Brain microvascular endothelial cell (primary cell): ENCODE data around the gene ACTL8.

ENCODE experiments used
- DNase-seq: peaks from one replicate; pipeline ENCODE4 v3.0.0-alpha.2; 2020
- H3K27ac ChIP-seq: fragments of 250-450 bp; sonication (Bioruptor Pico); 2 replicates; pipeline ENCODE4 v1.5.1; 2020; ENCODE audit warnings: mild to moderate bottlenecking, moderate library complexity
- H3K27me3 ChIP-seq: fragments of 250-450 bp; sonication (Bioruptor Pico); replicated peaks from 2 replicates; pipeline ENCODE4 v1.5.1; 2020; ENCODE audit warnings: mild to moderate bottlenecking
- H3K36me3 ChIP-seq: fragments of 250-450 bp; sonication (Bioruptor Pico); replicated peaks from 2 replicates; pipeline ENCODE4 v1.5.1; 2020; ENCODE audit warnings: mild to moderate bottlenecking
- H3K4me3 ChIP-seq: 2 replicates; pipeline ENCODE4 v1.5.1; 2011; ENCODE audit warnings: low read depth, mild to moderate bottlenecking, control low read depth, low read length, moderate library complexity
- in situ Hi-C: cut with HindIII; loops from 2 replicates; pipeline ENCODE4 v1.10.0; 2017; ENCODE audit warnings: low sequenced_read_pairs, low pct_ligation_motif_present
- TF ChIP-seq, protein P1 (sequence below): IDR thresholded peaks from 2 replicates; pipeline ENCODE4 v1.5.1; 2011; ENCODE audit warnings: low read depth, mild to moderate bottlenecking, moderate library complexity, low read length, control low read depth, inconsistent platforms; ENCODE audit errors: missing control alignments

The ACTL8 gene

DNA sequence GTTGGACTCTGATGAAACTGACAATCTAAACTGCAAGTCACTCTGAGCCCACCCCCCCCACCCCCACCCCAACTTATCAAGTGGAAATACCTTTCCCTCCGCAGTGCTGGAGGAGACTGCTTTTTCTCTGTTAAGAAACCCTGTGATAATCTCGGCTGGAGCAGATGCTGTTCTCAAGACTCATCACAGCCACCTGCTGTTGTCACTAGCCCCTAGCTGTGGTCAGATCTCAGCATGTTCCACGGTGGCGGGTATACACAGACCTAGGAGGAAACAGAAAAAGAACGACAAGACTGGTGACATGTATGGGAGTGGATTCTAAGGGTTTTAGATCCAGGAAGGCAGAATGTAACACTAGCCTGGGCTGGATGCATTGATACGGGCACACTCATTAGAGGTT, 2.3 kb downstream of the ACTL8 start:
- H3K4me3 ChIP-seq: no peak overlapping the region
- H3K27ac ChIP-seq: no peak overlapping the region
- H3K27me3 ChIP-seq: no peaks in the 10 kb centered on the region
- no peaks in the 10 kb centered on the region for H3K36me3 ChIP-seq
- TF ChIP-seq, protein P1, sequence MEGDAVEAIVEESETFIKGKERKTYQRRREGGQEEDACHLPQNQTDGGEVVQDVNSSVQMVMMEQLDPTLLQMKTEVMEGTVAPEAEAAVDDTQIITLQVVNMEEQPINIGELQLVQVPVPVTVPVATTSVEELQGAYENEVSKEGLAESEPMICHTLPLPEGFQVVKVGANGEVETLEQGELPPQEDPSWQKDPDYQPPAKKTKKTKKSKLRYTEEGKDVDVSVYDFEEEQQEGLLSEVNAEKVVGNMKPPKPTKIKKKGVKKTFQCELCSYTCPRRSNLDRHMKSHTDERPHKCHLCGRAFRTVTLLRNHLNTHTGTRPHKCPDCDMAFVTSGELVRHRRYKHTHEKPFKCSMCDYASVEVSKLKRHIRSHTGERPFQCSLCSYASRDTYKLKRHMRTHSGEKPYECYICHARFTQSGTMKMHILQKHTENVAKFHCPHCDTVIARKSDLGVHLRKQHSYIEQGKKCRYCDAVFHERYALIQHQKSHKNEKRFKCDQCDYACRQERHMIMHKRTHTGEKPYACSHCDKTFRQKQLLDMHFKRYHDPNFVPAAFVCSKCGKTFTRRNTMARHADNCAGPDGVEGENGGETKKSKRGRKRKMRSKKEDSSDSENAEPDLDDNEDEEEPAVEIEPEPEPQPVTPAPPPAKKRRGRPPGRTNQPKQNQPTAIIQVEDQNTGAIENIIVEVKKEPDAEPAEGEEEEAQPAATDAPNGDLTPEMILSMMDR: no peak
- DNase-seq: no peak
- in situ Hi-C loops: no loop called here

DNA sequence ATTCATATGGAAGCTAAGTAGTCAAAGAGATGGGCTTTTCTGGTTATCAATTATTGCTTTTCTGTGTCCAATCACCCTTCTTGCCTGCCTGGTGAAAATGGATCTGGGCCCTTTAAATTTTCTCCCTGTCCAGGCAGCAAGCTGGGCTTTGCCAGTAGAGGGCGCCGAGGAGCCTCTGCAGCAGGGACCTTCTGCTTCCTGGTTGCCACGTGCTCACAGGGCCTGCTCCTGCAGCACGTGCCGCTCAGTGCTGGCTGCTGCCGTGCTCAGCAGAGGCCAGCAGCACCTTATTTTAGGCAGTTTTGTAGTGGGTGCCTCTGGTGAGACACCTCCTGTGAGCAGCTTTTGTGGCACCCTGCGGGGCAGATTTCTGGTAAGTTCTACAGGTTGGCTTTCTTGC, 4.0 kb downstream of the ACTL8 start:
- H3K36me3 ChIP-seq: no peaks in the 10 kb centered on the region
- no peak overlapping the region for H3K27ac ChIP-seq
- H3K27me3 ChIP-seq: no peaks in the 10 kb centered on the region
- no peak for DNase-seq
- in situ Hi-C loops: no loop called here
- H3K4me3 ChIP-seq: no peak overlapping the region
- TF ChIP-seq, protein P1: peak; percentile 50

DNA sequence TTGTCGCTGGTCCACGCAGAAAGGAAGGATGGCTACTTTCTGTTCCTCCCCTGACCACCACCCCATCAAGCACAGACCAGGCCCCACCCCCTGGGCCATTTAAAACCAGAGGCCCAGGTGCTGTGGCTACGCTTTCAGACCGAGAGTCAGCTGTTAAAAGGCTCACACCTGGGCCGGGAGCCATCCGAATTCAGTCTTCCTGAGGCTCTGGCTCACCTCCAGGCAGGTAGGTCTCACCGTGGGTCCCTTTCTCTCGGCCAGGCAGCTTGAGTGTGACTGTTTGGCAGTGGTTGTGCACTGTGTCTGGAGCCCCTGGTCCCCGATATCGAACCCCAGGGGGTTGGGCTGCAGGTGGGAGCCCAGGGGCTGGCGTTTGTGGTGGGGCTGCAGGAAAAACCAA, 7.2 kb downstream of the ACTL8 start:
- no peaks in the 10 kb centered on the region for H3K27me3 ChIP-seq
- DNase-seq: no peak
- no peak overlapping the region for H3K27ac ChIP-seq
- TF ChIP-seq, protein P1: no peak
- H3K36me3 ChIP-seq: no peaks in the 10 kb centered on the region
- in situ Hi-C loops: no loop called here
- H3K4me3 ChIP-seq: no peak overlapping the region

DNA sequence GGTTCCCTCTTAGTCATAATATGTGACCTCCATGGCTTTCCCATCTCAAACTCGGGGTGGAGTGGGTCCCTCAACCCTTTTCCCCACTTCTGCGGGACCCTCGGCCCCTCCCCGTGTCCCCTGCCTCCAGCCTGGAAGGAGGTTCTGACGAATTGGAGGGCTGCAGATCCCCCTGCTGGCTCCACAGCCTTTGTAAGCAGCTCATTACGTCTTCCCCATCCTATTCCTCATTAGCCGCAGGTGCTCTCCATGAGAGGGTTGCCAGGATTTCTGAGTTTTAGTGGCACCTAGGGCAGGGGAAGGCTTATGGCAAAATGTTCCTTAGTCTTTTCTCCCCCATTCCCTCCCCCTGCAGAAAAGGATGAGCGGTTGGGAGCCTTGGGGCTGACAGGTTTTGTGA, 8.3 kb downstream of the ACTL8 start:
- no peak overlapping the region for H3K4me3 ChIP-seq
- H3K27ac ChIP-seq: no peak overlapping the region
- in situ Hi-C loops: no loop called here
- no peaks in the 10 kb centered on the region for H3K27me3 ChIP-seq
- TF ChIP-seq, protein P1: no peak
- DNase-seq: no peak
- H3K36me3 ChIP-seq: no peaks in the 10 kb centered on the region

DNA sequence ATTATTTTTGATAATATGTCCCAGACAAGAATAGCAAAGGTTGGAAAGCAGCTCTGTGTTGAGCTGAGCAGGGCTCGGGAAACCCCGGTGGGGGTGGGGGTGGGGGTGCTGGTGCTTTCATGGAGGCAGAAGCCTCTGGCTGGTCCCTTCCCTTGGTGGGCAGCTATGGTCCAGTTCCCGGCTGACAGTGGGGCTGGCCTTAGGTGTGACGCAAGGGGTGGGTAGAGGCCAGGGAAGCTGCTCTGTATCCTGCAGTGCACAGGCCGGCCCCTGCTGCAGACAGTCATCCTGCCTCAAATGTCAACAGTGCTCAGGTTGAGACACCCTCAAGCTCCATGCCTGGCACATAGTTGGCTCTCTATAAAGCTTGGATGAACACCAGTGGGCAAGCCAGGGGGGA, 8.9 kb downstream of the ACTL8 start:
- no peak overlapping the region for H3K27ac ChIP-seq
- H3K36me3 ChIP-seq: no peaks in the 10 kb centered on the region
- in situ Hi-C loops: no loop called here
- no peaks in the 10 kb centered on the region for H3K27me3 ChIP-seq
- DNase-seq: no peak
- no peak overlapping the region for H3K4me3 ChIP-seq
- TF ChIP-seq, protein P1: no peak

DNA sequence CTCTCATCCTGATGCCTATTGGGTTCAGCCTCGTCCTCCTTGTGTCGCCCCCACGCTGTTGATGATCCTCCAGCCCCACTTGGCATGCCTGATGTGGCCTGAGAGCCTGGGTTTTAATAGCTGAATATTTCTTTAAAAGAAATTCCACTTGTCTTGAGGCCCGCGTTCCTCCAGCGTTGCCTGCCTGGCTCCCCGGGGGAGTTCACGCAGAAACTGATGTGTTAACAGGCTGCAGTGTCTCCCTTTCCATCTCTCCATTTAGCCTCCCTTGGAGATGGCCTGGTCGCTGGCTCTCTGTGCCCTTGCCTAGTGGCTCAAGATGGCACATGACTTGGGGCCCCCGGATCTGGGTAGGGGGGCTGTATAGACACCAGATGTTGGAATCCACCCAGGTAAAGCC, 9.5 kb downstream of the ACTL8 start:
- TF ChIP-seq, protein P1: no peak
- no peaks in the 10 kb centered on the region for H3K36me3 ChIP-seq
- no peak for DNase-seq
- H3K4me3 ChIP-seq: no peak overlapping the region
- in situ Hi-C loops: no loop called here
- no peak overlapping the region for H3K27ac ChIP-seq
- no peaks in the 10 kb centered on the region for H3K27me3 ChIP-seq
